Measurements from ENCODE around the gene ADRA2C.
A peak's percentile ranks its signal among the peaks of the same experiment; 100 is the strongest.

ADRA2C gene

DNA sequence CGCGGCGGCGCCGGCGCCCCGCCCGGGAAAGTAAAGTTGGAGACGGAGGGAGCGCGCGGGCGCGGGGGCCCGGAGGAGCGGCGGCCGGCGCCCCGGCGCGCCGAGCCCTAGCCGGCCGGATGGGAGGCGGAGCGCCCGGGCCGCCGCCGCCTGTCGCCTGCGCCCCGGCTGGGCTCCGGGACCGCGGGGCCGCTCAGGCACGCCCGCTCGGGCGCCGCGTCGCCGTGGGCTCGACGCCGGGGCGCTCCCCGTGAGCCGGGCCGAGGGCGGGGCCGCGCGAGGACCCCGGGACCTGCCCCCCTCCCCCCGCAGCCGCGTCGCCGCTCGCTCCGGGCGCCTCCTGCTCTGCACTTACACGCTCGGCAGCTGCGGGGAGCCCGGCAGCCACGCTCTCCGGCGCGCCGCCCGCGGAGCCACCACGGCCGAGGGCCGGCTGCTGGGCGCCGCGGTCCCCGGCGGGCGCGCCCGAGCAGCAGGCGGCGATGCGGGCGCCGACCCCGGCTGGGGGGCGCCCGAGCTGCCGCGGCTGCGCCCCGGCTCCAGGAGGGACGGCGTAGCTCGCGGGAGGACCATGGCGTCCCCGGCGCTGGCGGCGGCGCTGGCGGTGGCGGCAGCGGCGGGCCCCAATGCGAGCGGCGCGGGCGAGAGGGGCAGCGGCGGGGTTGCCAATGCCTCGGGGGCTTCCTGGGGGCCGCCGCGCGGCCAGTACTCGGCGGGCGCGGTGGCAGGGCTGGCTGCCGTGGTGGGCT is at the start of gene ADRA2C:
Gene ADRA2C (plus strand): TSS at position 350 of the 749 bp plus-strand sequence. CDS start 222 bp downstream, at position 572.
- Mint-ChIP-seq H3K9me3 (no peaks in the 10 kb centered on the region), H3K4me3 (peak within 1 kb of the TSS; percentile 22), H3K4me1 (no peaks in the 10 kb centered on the region), H3K36me3 (no peaks in the 10 kb centered on the region), H3K27ac (no peak within 1 kb of the TSS)
- ATAC-seq = no peak
- no peak for DNase-seq (ENCODE audit: low spot score in 2 of 2)

GRCh38 chr4:3716631-3717235 is 49.5 kb upstream of the ADRA2C start:
- H3K9me3 Mint-ChIP-seq = peaks cover 7% of the 10 kb centered on the region
- DNase-seq (ENCODE audit: low spot score in 2 of 2) = no peak
- no peak for ATAC-seq
- no peak overlapping the region for H3K27ac Mint-ChIP-seq
- no peaks in the 10 kb centered on the region for H3K4me1 Mint-ChIP-seq
- no peak overlapping the region for H3K4me3 Mint-ChIP-seq
- no peaks in the 10 kb centered on the region for H3K36me3 Mint-ChIP-seq

DNA sequence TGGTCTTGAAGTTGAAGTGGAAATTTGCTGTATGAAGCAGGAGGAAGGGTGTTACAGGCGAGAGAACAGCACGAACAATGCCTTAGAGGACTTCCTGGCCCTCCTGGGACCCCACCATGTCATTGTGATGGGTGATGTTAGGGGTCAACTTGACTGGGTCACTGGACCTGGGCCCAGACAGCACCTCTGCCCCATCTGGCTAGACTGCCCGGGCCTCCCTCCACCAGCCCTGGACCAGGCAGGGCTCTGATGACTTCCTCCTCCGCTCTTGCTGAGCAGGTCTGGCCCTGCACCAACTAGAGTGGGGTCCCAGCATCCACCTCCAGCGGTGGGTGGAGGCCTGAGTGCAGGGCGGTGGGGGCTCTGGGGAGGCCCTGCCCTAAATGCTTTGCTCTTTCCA is 48.9 kb upstream of the ADRA2C start:
- no peak for ATAC-seq
- no peak for DNase-seq (ENCODE audit: low spot score in 2 of 2)
- Mint-ChIP-seq H3K4me1 (no peaks in the 10 kb centered on the region), H3K27ac (no peak overlapping the region), H3K36me3 (no peaks in the 10 kb centered on the region), H3K4me3 (no peak overlapping the region), H3K9me3 (peaks cover 7% of the 10 kb centered on the region)

GRCh38 chr4:3718462-3718861 is 47.7 kb upstream of the ADRA2C start:
- peaks cover 7% of the 10 kb centered on the region for H3K9me3 Mint-ChIP-seq
- no peaks in the 10 kb centered on the region for H3K36me3 Mint-ChIP-seq
- H3K4me3 Mint-ChIP-seq = no peak overlapping the region
- H3K4me1 Mint-ChIP-seq = no peaks in the 10 kb centered on the region
- no peak for ATAC-seq
- DNase-seq (ENCODE audit: low spot score in 2 of 2) = no peak
- no peak overlapping the region for H3K27ac Mint-ChIP-seq

GRCh38 chr4:3719191-3719590 is 47.0 kb upstream of the ADRA2C start:
- peaks cover 7% of the 10 kb centered on the region for H3K9me3 Mint-ChIP-seq
- H3K27ac Mint-ChIP-seq = no peak overlapping the region
- H3K4me3 Mint-ChIP-seq = no peak overlapping the region
- no peaks in the 10 kb centered on the region for H3K4me1 Mint-ChIP-seq
- ATAC-seq (no peak), DNase-seq (ENCODE audit: low spot score in 2 of 2) (no peak)
- H3K36me3 Mint-ChIP-seq = no peaks in the 10 kb centered on the region

- H3K4me3 Mint-ChIP-seq = no peak overlapping the region
These were observed 46.3 kb upstream of the ADRA2C start for GRCh38 chr4:3719836-3720235.

DNA sequence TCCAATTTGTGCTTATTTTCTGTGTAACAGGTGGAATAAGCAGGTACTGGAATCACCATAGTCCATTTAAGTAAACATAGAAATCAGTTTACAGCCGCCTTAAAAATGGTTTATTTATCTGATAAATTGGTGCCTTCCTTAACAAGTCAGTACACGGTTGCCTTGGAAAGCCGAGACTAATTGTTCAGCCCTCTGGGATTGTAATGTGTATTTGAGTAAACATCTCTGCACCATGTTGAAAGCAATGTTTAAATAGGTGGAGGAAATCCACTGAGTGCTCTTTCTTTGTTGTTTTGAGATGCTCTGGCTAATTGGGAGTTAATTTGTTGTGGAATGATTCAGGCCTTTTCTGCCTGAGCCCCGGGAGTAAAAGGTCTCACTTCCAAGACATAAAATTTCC is 45.7 kb upstream of the ADRA2C start:
- Mint-ChIP-seq H3K27ac (no peak overlapping the region), H3K36me3 (no peaks in the 10 kb centered on the region), H3K4me1 (peaks cover 6% of the 10 kb centered on the region), H3K9me3 (peaks cover 7% of the 10 kb centered on the region), H3K4me3 (no peak overlapping the region)
- ATAC-seq (no peak), DNase-seq (ENCODE audit: low spot score in 2 of 2) (no peak)

More at GRCh38 chr4:3719836-3720235, 46.3 kb upstream of the ADRA2C start:
- H3K4me1 Mint-ChIP-seq = peaks cover 6% of the 10 kb centered on the region
- no peak overlapping the region for H3K27ac Mint-ChIP-seq
- ATAC-seq = no peak
- DNase-seq (ENCODE audit: low spot score in 2 of 2) = no peak
- H3K36me3 Mint-ChIP-seq = no peaks in the 10 kb centered on the region
- H3K9me3 Mint-ChIP-seq = peaks cover 7% of the 10 kb centered on the region

DNA sequence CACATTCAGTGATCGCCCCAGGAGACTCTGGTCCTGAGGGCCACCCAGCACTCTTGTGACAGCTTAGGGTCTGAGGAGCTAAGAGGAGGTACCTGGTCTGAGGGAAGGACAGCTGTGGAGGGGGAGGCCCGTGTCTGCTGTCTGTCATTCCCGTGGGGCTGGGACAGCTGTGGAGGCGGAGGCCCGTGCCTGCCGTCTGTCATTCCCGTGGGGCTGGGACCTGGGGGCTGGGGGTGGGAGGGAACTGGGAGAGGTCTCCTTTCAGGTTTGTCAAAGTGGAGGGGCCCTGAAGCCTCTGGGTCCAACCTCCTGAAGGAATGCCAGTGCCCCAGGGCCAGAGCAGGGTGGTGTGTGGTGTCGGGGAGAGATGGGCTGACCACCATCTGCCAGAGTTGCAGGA is 45.0 kb upstream of the ADRA2C start:
- ATAC-seq = no peak

DNA sequence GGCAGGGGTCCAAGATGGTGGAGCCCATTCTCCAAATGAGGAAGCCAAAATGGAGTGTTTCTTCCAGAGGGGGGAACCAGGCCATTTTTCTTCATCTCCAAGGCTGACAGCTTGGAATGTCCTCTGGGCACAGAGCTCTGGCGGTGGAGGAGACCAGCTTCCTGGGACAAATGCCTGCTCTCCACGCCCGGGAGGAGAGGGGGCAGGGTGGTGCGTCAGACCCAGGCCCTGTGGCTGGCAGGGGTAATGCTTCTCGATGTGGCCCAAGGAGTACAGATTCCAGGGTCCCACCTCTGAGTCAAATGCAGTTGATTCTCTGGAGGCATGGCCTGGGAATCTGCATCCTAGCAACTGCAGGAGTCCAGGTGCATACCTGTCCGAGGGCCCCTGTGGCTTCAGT is 44.6 kb upstream of the ADRA2C start:
- Mint-ChIP-seq H3K9me3 (peaks cover 7% of the 10 kb centered on the region), H3K4me3 (no peak overlapping the region), H3K27ac (no peak overlapping the region), H3K36me3 (no peaks in the 10 kb centered on the region), H3K4me1 (peaks cover 6% of the 10 kb centered on the region)
- ATAC-seq (no peak), DNase-seq (ENCODE audit: low spot score in 2 of 2) (no peak)

More for the DNA sequence above, 45.0 kb upstream of the ADRA2C start:
- DNase-seq (ENCODE audit: low spot score in 2 of 2) = no peak
- Mint-ChIP-seq H3K36me3 (no peaks in the 10 kb centered on the region), H3K9me3 (peaks cover 7% of the 10 kb centered on the region), H3K4me1 (peaks cover 6% of the 10 kb centered on the region), H3K27ac (no peak overlapping the region), H3K4me3 (no peak overlapping the region)

GRCh38 chr4:3722446-3723231 is 43.5 kb upstream of the ADRA2C start:
- DNase-seq (ENCODE audit: low spot score in 2 of 2) (no peak), ATAC-seq (no peak)
- no peak overlapping the region for H3K27ac Mint-ChIP-seq
- H3K4me3 Mint-ChIP-seq = no peak overlapping the region
- peaks cover 6% of the 10 kb centered on the region for H3K4me1 Mint-ChIP-seq
- H3K9me3 Mint-ChIP-seq = peaks cover 7% of the 10 kb centered on the region
- H3K36me3 Mint-ChIP-seq = no peaks in the 10 kb centered on the region

GRCh38 chr4:3723232-3723642 is 42.9 kb upstream of the ADRA2C start:
- DNase-seq (ENCODE audit: low spot score in 2 of 2) (no peak), ATAC-seq (no peak)
- Mint-ChIP-seq H3K36me3 (no peaks in the 10 kb centered on the region), H3K27ac (no peak overlapping the region), H3K9me3 (peaks cover 4% of the 10 kb centered on the region), H3K4me3 (no peak overlapping the region), H3K4me1 (peaks cover 6% of the 10 kb centered on the region)

DNA sequence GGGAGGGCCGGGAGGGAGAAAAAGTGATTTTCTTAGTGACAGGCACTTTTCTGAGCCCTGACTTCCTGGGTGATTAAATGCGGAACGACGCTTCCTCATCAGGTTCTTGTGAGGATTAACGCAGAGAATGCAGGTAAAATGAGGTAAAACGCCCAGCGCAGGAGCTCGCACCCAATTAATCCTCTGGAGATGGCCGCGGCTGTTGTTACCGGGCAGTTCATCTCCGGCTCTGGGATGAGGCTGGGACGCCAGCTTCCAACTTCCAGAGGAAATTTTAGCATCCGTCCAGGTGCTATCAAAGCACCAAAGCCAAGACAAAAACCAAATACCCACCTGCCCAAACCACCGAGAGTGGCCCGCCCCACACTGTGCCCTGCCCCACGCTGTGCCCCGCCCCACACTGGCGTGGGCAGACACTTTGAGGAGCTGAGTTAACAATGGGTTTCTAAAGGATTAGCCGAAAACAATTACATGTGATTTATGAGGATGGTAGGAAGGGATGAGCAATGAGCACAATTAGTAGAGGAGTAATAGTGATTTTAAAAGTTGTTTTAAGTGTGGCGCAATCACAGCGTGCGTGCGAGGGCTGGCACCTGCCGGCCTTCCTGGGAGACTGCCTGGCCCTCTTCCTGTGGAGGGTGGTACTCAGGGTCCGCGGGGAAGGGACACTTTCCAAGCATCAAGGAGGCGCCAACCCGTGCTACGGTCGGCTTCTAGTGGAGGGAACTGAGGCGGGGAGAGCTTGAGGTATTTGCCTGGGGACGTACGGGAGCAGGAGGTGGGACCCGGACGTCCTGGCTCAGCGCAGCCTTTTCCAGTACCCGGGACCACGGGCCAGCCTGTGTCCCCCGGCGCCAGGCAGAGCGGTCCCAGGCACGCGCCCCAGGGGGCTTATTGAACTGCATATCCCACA is 41.6 kb upstream of the ADRA2C start:
- no peak for ATAC-seq
- Mint-ChIP-seq H3K36me3 (no peaks in the 10 kb centered on the region), H3K9me3 (no peaks in the 10 kb centered on the region), H3K4me3 (no peak overlapping the region), H3K27ac (no peak overlapping the region), H3K4me1 (peaks cover 6% of the 10 kb centered on the region)
- no peak for DNase-seq (ENCODE audit: low spot score in 2 of 2)

GRCh38 chr4:3725936-3726870 is 40.0 kb upstream of the ADRA2C start:
- DNase-seq (ENCODE audit: low spot score in 2 of 2) = no peak
- no peak for ATAC-seq
- Mint-ChIP-seq H3K4me3 (no peak overlapping the region), H3K4me1 (peaks cover 6% of the 10 kb centered on the region), H3K9me3 (no peaks in the 10 kb centered on the region), H3K27ac (no peak overlapping the region), H3K36me3 (no peaks in the 10 kb centered on the region)

DNA sequence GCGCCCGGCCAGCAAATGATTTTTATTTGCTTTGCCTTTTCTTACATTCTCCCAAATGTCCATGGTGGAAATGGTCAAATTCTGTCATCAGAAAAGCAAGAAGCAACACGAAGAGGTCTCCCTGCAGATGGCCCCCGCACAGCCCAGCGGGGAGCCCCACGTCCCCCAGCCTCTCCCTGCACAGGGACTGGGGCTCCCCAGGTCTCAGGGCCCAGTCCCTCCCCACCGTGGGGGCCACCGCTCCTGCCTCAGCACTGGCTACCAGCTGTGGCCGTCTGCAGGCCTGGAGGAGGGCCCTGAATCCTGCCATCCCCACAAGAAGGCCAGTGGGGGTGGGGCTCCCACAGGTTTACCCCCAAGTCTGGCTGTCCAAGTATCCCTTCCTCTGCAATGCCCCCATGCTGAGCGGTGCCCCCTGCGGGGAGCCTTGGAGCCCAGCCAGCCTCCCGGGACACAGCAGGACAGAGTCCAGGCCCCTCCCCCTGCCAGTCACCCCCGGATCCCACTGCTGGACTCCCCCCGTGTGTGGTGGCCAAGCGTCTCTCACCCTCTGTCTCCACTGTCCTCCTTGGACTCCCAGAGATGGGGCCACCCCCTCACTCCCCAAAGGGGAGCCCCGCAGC is 38.2 kb upstream of the ADRA2C start:
- no peak overlapping the region for H3K27ac Mint-ChIP-seq

More for the DNA sequence above, 38.2 kb upstream of the ADRA2C start:
- DNase-seq (ENCODE audit: low spot score in 2 of 2) (no peak), ATAC-seq (no peak)
- no peaks in the 10 kb centered on the region for H3K36me3 Mint-ChIP-seq
- no peaks in the 10 kb centered on the region for H3K9me3 Mint-ChIP-seq
- H3K4me1 Mint-ChIP-seq = peaks cover 6% of the 10 kb centered on the region
- H3K4me3 Mint-ChIP-seq = no peak overlapping the region

Data from stimulated activated effector memory CD8-positive, alpha-beta T cell treated with anti-CD3 and anti-CD28 coated beads, Interleukin-12 subunit alpha, Interleukin-12 subunit beta, amount 100 ng/mL, for 72 hours (primary cell).